PC-3 (cell line): ENCODE measurements around the gene RBM14. TPM values are rescaled to one million over a fixed set of nuclear protein-coding genes. Genes with fewer than 3 reads are reported as not detected.

Experiments
- ATAC-seq: fragments of 200-7000 bp; cut with Tn5 transposase; 2 replicates; pipeline ENCODE4 v1.9.1; 2020; ENCODE audit warnings: mild to moderate bottlenecking, moderate library complexity
- BruUV-seq: library from RNA; stranded (reverse); fragments of 400-500 nt; replicated peaks from 2 replicates; lab custom pipeline; 2021; lab: Mats Ljungman, UMichigan
- CTCF ChIA-PET: fragments of 300-600 bp; sonication (Branson Sonifier 250); formaldehyde crosslinking; loops from one replicate; lab custom pipeline; 2022; ENCODE audit warnings: antibody characterized with exemption; lab: Charles Lee
- POLR2A ChIA-PET: fragments of 300-600 bp; sonication (Branson Sonifier 250); formaldehyde crosslinking; loops from one replicate; lab custom pipeline; 2022; ENCODE audit warnings: antibody characterized with exemption; ENCODE audit not compliant: unreplicated experiment; lab: Charles Lee
- DNase-seq: peaks from one replicate; pipeline ENCODE4 v3.0.0-alpha.2; 2015
- H2AFZ ChIP-seq: fragments of 300-600 bp; sonication (generic); 2 replicates; pipeline ENCODE4 v1.6.0; 2016; ENCODE audit warnings: antibody characterized with exemption, low read length
- H3F3A ChIP-seq: fragments of 300-600 bp; sonication (generic); one replicate; pipeline ENCODE4 v1.6.0; 2017; ENCODE audit warnings: antibody characterized with exemption, low read length, control low read depth, mild to moderate bottlenecking; ENCODE audit not compliant: unreplicated experiment
- H3K27ac ChIP-seq: fragments of 300-600 bp; sonication (generic); 2 replicates; pipeline ENCODE4 v1.5.1; 2016; ENCODE audit warnings: mild to moderate bottlenecking, low read length
- H3K27me3 ChIP-seq: fragments of 300-600 bp; sonication (generic); 2 replicates; pipeline ENCODE4 v1.6.1; 2016; ENCODE audit warnings: low read length, mixed read lengths
- H3K36me3 ChIP-seq: fragments of 300-600 bp; sonication (generic); 2 replicates; pipeline ENCODE4 v1.6.1; 2016; ENCODE audit warnings: low read depth, mixed run types, low read length, mixed read lengths
- H3K4me1 ChIP-seq: fragments of 300-600 bp; sonication (generic); 2 replicates; pipeline ENCODE4 v1.5.1; 2016; ENCODE audit warnings: low read length; ENCODE audit not compliant: insufficient read depth
- H3K4me2 ChIP-seq: fragments of 300-600 bp; sonication (generic); 2 replicates; pipeline ENCODE4 v1.6.0; 2016; ENCODE audit warnings: low read length
- H3K4me3 ChIP-seq: fragments of 300-600 bp; sonication (generic); 2 replicates; pipeline ENCODE4 v1.5.1; 2016; ENCODE audit warnings: mild to moderate bottlenecking, low read length, mixed read lengths
- H3K79me2 ChIP-seq: fragments of 300-600 bp; sonication (generic); 2 replicates; pipeline ENCODE4 v1.6.1; 2017; ENCODE audit warnings: low read length, mixed read lengths
- H3K9ac ChIP-seq: fragments of 300-600 bp; sonication (generic); 2 replicates; pipeline ENCODE4 v1.6.0; 2016; ENCODE audit warnings: mild to moderate bottlenecking, low read length
- H3K9me2 ChIP-seq: fragments of 300-600 bp; sonication (generic); replicated peaks from 2 replicates; pipeline ENCODE4 v1.6.1; 2016; ENCODE audit warnings: mixed run types, low read length, mixed read lengths
- H3K9me3 ChIP-seq: fragments of 300-600 bp; sonication (generic); 2 replicates; pipeline ENCODE4 v1.6.1; 2016; ENCODE audit warnings: low read length, mixed read lengths
- H4K20me1 ChIP-seq: fragments of 300-600 bp; sonication (generic); 2 replicates; pipeline ENCODE4 v1.6.1; 2016; ENCODE audit warnings: low read length, mixed read lengths
- EZH2 ChIP-seq: fragments of 300-600 bp; sonication (generic); IDR thresholded peaks from one replicate; pipeline ENCODE4 v1.6.1; 2017; ENCODE audit warnings: antibody characterized with exemption, mild to moderate bottlenecking, low read length; ENCODE audit not compliant: unreplicated experiment
- EZH2phosphoT487 ChIP-seq: fragments of 300-600 bp; sonication (generic); IDR thresholded peaks from 2 replicates; pipeline ENCODE4 v1.6.1; 2018; ENCODE audit warnings: mild to moderate bottlenecking, antibody characterized with exemption, low read length, borderline replicate concordance
- intact Hi-C: fragments of 100-400 bp; cut with micrococcal nuclease; formaldehyde crosslinking; loops from 2 replicates; pipeline ENCODE4 v1.9.0; 2023
- total RNA-seq: library from RNA; depleted of rRNA; stranded (reverse); fragments of >200 nt; gene quantifications from 2 replicates; pipeline ENCODE4 v1.2.3, GENCODE V29; 2014
- TF ChIP-seq, protein P1 (sequence below): fragments of 300-600 bp; sonication (generic); conservative IDR thresholded peaks from 2 replicates; pipeline ENCODE4 v1.5.1; 2017; ENCODE audit warnings: antibody characterized with exemption, low read depth, mild to moderate bottlenecking, low read length

RBM14 gene
- total RNA-seq, 1 experiment from 2014 or later, result 79.3 TPM

DNA sequence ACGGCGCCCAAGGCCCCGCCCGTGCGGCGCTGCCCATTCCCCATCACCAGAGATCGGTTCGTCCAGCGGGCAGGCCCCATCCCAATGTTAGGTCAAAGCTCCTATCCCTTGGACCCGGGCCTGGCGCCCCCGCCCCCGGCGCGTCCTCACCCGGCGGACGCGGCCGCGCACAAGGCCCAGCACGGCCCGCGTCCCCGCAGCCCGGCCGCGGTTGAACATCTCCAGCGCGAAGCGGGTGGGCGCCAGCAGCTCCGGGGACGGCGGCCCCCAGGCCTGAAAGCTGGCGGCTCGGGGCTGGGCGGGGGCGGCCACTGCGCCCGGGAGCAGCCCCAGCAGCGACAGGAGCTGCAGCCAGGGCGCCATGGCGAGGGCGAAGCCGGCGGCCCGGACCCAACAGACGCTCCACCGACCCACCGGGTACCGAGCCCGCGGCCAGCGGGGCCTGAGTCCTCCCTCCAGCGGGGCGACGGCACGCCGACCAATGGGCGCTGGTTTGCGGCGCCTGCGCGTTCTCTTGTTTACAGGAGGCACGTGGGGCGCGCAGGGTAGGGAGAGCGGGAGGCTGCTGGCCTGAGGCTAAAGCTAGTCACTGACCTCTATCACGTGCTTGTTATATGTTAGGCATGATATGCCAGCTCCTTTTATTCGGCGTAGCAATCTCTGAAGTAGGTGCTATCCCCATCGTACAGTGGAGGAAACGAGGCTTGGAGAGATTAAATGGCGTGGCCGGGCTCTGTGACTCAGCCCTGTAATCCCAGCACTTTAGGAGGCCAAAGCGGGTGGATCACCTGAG lies 48.1 kb upstream of the RBM14 start, which contains the start of gene CTSF:
Gene CTSF (minus strand): TSS at position 483 of the 793 bp plus-strand sequence. CDS start 120 bp downstream, at position 363.
- no peaks in the 10 kb centered on the region for H4K20me1 ChIP-seq
- ChIA-PET CTCF (interaction anchor here (0.6 kb wide), 1 partner anchor 110 kb away, joined by 3 read pairs; no protein-coding TSS in a partner anchor), POLR2A (no interaction called here)
- no peaks in the 10 kb centered on the region for H3K9me3 ChIP-seq
- no peaks in the 10 kb centered on the region for H3K9me2 ChIP-seq
- H3K27ac ChIP-seq, result no peak within 1 kb of the TSS
- DNase-seq, result peak; percentile 58
- no TSS peak for BruUV-seq
- H3F3A ChIP-seq, result no peaks in the 10 kb centered on the region
- peak within 1 kb of the TSS; percentile 85 for H2AFZ ChIP-seq
- peak within 1 kb of the TSS; percentile 56 for H3K4me3 ChIP-seq
- H3K27me3 ChIP-seq, result no peaks in the 10 kb centered on the region
- no peaks in the 10 kb centered on the region for H3K79me2 ChIP-seq
- intact Hi-C loops, result no loop called here
- peak within 1 kb of the TSS; percentile 76 for H3K4me2 ChIP-seq
- peak; percentile 93 for ATAC-seq
- H3K9ac ChIP-seq, result no peak within 1 kb of the TSS
- no peak for TF ChIP-seq EZH2
- TF ChIP-seq EZH2phosphoT487, result no peak
- TF ChIP-seq, protein P1, sequence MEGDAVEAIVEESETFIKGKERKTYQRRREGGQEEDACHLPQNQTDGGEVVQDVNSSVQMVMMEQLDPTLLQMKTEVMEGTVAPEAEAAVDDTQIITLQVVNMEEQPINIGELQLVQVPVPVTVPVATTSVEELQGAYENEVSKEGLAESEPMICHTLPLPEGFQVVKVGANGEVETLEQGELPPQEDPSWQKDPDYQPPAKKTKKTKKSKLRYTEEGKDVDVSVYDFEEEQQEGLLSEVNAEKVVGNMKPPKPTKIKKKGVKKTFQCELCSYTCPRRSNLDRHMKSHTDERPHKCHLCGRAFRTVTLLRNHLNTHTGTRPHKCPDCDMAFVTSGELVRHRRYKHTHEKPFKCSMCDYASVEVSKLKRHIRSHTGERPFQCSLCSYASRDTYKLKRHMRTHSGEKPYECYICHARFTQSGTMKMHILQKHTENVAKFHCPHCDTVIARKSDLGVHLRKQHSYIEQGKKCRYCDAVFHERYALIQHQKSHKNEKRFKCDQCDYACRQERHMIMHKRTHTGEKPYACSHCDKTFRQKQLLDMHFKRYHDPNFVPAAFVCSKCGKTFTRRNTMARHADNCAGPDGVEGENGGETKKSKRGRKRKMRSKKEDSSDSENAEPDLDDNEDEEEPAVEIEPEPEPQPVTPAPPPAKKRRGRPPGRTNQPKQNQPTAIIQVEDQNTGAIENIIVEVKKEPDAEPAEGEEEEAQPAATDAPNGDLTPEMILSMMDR, result no peak
- H3K36me3 ChIP-seq, result no peaks in the 10 kb centered on the region
- H3K4me1 ChIP-seq, result peaks cover 6% of the 10 kb centered on the region; the same call in 1 of the 2 replicates

DNA sequence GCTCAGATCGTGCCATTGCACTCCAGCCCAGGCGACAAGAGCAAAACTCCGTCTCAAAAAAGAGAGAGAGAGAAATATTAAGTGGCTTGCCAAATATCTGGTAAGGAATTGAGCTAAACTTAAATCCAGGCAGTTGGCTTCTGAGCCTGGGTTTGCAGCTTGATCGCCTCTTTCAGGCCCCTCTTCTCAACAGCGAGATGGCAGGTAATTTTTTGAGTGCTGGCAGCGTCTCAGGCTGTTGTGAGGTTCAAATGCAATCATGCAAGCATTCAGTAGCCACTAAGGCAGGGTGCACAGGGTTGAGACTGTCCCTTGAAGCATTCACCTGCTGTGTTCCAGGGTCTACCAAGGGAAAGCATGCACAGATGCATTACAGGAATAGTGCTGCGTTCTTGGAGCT lies 47.4 kb upstream of the RBM14 start:
- no peaks in the 10 kb centered on the region for H4K20me1 ChIP-seq
- H3K27ac ChIP-seq, result no peak overlapping the region
- peaks cover 6% of the 10 kb centered on the region; the same call in 1 of the 2 replicates for H3K4me1 ChIP-seq
- H3F3A ChIP-seq, result no peaks in the 10 kb centered on the region
- H3K79me2 ChIP-seq, result no peaks in the 10 kb centered on the region
- H3K4me2 ChIP-seq, result no peak overlapping the region
- no TSS peak for BruUV-seq
- H3K36me3 ChIP-seq, result no peaks in the 10 kb centered on the region
- DNase-seq, result no peak
- TF ChIP-seq EZH2 (no peak), EZH2phosphoT487 (no peak)
- TF ChIP-seq, protein P1, result no peak
- H3K9me3 ChIP-seq, result no peaks in the 10 kb centered on the region
- ChIA-PET POLR2A (interaction anchor here (0.6 kb wide), 1 partner anchor 23 kb away, joined by 3 read pairs; no protein-coding TSS in a partner anchor), CTCF (interaction anchor here (0.6 kb wide), 1 partner anchor 110 kb away, joined by 3 read pairs; no protein-coding TSS in a partner anchor)
- H3K9ac ChIP-seq, result no peak overlapping the region
- no peak for ATAC-seq
- intact Hi-C loops, result no loop called here
- no peak overlapping the region for H3K4me3 ChIP-seq
- no peaks in the 10 kb centered on the region for H3K27me3 ChIP-seq
- H3K9me2 ChIP-seq, result no peaks in the 10 kb centered on the region
- peak overlapping the region; percentile 85; the same call in 1 of the 2 replicates for H2AFZ ChIP-seq
